IPS DF 6.9 (cell line): ENCODE data around the gene BOD1L1.

ENCODE experiments used
- DNase-seq: peaks from one replicate; pipeline ENCODE4 v3.0.0-alpha.2; 2013; ENCODE audit warnings: low read depth, low spot score
- H3K27ac ChIP-seq: one replicate; pipeline ENCODE4 v1.5.1; 2013; ENCODE audit warnings: low read length, control low read depth
- H3K27me3 ChIP-seq: 2 replicates; pipeline ENCODE4 v1.6.1; 2013; ENCODE audit warnings: mild to moderate bottlenecking, low read length; ENCODE audit not compliant: control insufficient read depth, insufficient read depth
- H3K36me3 ChIP-seq: 2 replicates; pipeline ENCODE4 v1.6.1; 2013; ENCODE audit warnings: low read length; ENCODE audit not compliant: control insufficient read depth, insufficient read depth
- H3K4me1 ChIP-seq: 2 replicates; pipeline ENCODE4 v1.6.1; 2013; ENCODE audit warnings: low read length; ENCODE audit not compliant: control insufficient read depth, insufficient read depth
- H3K4me3 ChIP-seq: 2 replicates; pipeline ENCODE4 v1.5.1; 2013; ENCODE audit warnings: mild to moderate bottlenecking, low read length
- H3K9me3 ChIP-seq: 2 replicates; pipeline ENCODE4 v1.6.1; 2013; ENCODE audit warnings: low read length, inconsistent platforms; ENCODE audit not compliant: control insufficient read depth, insufficient read depth
- WGBS: extraction: QIAGEN DNeasy Blood & Tissue Kit; methylation state at CpG from one replicate; pipeline ENCODE4 v1.1.7; 2013; ENCODE audit warnings: mixed read lengths, missing lambda C conversion rate; ENCODE audit not compliant: insufficient read length, insufficient coverage; 5-methylcytosine and 5-hydroxymethylcytosine counted together

Gene BOD1L1

GRCh38 chr4:13647031-13647430, 19.5 kb upstream of the BOD1L1 start:
- Histone ChIP-seq H3K4me3 (no peak overlapping the region), H3K27me3 (no peaks in the 10 kb centered on the region), H3K36me3 (no peaks in the 10 kb centered on the region), H3K27ac (no peak overlapping the region), H3K9me3 (no peaks in the 10 kb centered on the region), H3K4me1 (no peaks in the 10 kb centered on the region; the same call in 1 of the 2 replicates)
- no peak for DNase-seq
- WGBS = no CpG with 5 or more reads among the region's 6 CpGs

GRCh38 chr4:13645075-13645474, 17.6 kb upstream of the BOD1L1 start:
- Histone ChIP-seq H3K27ac (no peak overlapping the region), H3K4me3 (no peak overlapping the region), H3K27me3 (no peaks in the 10 kb centered on the region), H3K4me1 (peaks cover 2% of the 10 kb centered on the region; the same call in 1 of the 2 replicates), H3K9me3 (no peaks in the 10 kb centered on the region), H3K36me3 (no peaks in the 10 kb centered on the region)
- DNase-seq = no peak
- no CpG with 5 or more reads among the region's 1 CpG for WGBS

- H3K4me3 ChIP-seq = no peak overlapping the region
- H3K36me3 ChIP-seq = no peaks in the 10 kb centered on the region
- no CpG with 5 or more reads among the region's 2 CpGs for WGBS
- no peaks in the 10 kb centered on the region for H3K27me3 ChIP-seq
- H3K27ac ChIP-seq = no peak overlapping the region
- H3K4me1 ChIP-seq = peaks cover 2% of the 10 kb centered on the region; the same call in 1 of the 2 replicates
- no peaks in the 10 kb centered on the region for H3K9me3 ChIP-seq
- no peak for DNase-seq
These were observed 14.8 kb upstream of the BOD1L1 start for GRCh38 chr4:13642170-13642950.

GRCh38 chr4:13641084-13641483, 13.6 kb upstream of the BOD1L1 start:
- H3K27me3 ChIP-seq = no peaks in the 10 kb centered on the region
- no peak for DNase-seq
- WGBS = no CpG with 5 or more reads among the region's 6 CpGs
- no peaks in the 10 kb centered on the region for H3K9me3 ChIP-seq
- no peak overlapping the region for H3K27ac ChIP-seq
- H3K4me1 ChIP-seq = peaks cover 2% of the 10 kb centered on the region; the same call in 1 of the 2 replicates
- H3K36me3 ChIP-seq = no peaks in the 10 kb centered on the region
- H3K4me3 ChIP-seq = no peak overlapping the region

GRCh38 chr4:13640149-13640940, 12.8 kb upstream of the BOD1L1 start:
- H3K9me3 ChIP-seq = no peaks in the 10 kb centered on the region
- H3K4me1 ChIP-seq = peaks cover 2% of the 10 kb centered on the region; the same call in 1 of the 2 replicates
- no peak overlapping the region for H3K4me3 ChIP-seq
- H3K27me3 ChIP-seq = no peaks in the 10 kb centered on the region
- no peak overlapping the region for H3K27ac ChIP-seq
- DNase-seq = no peak
- H3K36me3 ChIP-seq = no peaks in the 10 kb centered on the region
- WGBS = no CpG with 5 or more reads among the region's 8 CpGs

- no peak for DNase-seq
- Histone ChIP-seq H3K9me3 (no peaks in the 10 kb centered on the region), H3K27me3 (no peaks in the 10 kb centered on the region), H3K27ac (no peak overlapping the region), H3K4me3 (no peak overlapping the region), H3K36me3 (no peaks in the 10 kb centered on the region), H3K4me1 (no peaks in the 10 kb centered on the region; the same call in 1 of the 2 replicates)
- WGBS = no CpG with 5 or more reads among the region's 1 CpG
These were observed 7.8 kb upstream of the BOD1L1 start for GRCh38 chr4:13635286-13635799.

GRCh38 chr4:13633671-13634070, 6.1 kb upstream of the BOD1L1 start:
- no CpG with 5 or more reads among the region's 1 CpG for WGBS
- Histone ChIP-seq H3K9me3 (no peaks in the 10 kb centered on the region), H3K4me1 (no peaks in the 10 kb centered on the region), H3K27ac (no peak overlapping the region), H3K4me3 (no peak overlapping the region), H3K36me3 (no peaks in the 10 kb centered on the region), H3K27me3 (no peaks in the 10 kb centered on the region)
- DNase-seq = no peak

- no peak overlapping the region for H3K27ac ChIP-seq
- H3K27me3 ChIP-seq = no peaks in the 10 kb centered on the region
- H3K36me3 ChIP-seq = no peaks in the 10 kb centered on the region
- H3K9me3 ChIP-seq = no peaks in the 10 kb centered on the region
- H3K4me1 ChIP-seq = no peaks in the 10 kb centered on the region; the same call in 1 of the 2 replicates
- no peak for DNase-seq
- no CpG with 5 or more reads among the region's 45 CpGs for WGBS
- peak overlapping the region; percentile 90 for H3K4me3 ChIP-seq
These were observed 333 bp downstream of the BOD1L1 start for GRCh38 chr4:13627178-13627605.

- Histone ChIP-seq H3K27ac (no peak overlapping the region), H3K27me3 (no peaks in the 10 kb centered on the region), H3K4me1 (no peaks in the 10 kb centered on the region; the same call in 1 of the 2 replicates), H3K9me3 (no peaks in the 10 kb centered on the region), H3K36me3 (no peaks in the 10 kb centered on the region), H3K4me3 (peak overlapping the region; percentile 90)
- no peak for DNase-seq
- WGBS = no CpG with 5 or more reads among the region's 9 CpGs
These were observed 890 bp downstream of the BOD1L1 start for GRCh38 chr4:13626492-13627177.

GRCh38 chr4:13618212-13618806, 9.2 kb downstream of the BOD1L1 start:
- Histone ChIP-seq H3K27ac (no peak overlapping the region), H3K4me1 (no peaks in the 10 kb centered on the region), H3K9me3 (no peaks in the 10 kb centered on the region; the same call in 1 of the 2 replicates), H3K4me3 (no peak overlapping the region), H3K27me3 (no peaks in the 10 kb centered on the region), H3K36me3 (no peaks in the 10 kb centered on the region; the same call in 1 of the 2 replicates)
- no CpG with 5 or more reads among the region's 2 CpGs for WGBS
- DNase-seq = no peak
